ENCODE measurements around the gene SPG11.

Gene SPG11

DNA sequence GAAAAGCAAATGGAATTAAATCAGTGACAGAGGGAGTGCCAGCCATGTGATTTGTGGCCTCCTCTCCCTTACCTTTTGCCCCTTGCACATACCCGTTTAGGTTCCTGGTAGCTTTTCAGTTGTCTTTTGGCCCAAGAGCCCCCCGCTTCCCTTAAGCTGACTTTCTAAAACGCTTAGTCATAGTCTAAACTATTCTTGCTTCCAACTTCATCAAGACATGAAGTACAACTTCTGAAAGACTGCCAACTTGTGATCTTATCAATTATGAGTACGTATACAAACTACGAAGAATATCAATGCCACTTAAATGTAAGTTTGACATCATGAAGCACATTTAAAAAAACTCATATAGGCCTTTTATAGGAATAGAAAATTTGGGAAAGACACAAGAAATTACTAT is 64.6 kb downstream of the SPG11 start:
- ATAC-seq = no peak
- Mint-ChIP-seq H3K36me3 (peaks cover 92% of the 10 kb centered on the region), H3K4me3 (no peak overlapping the region), H3K9me3 (no peaks in the 10 kb centered on the region), H3K4me1 (peaks cover 17% of the 10 kb centered on the region), H3K27ac (peak overlapping the region; percentile 73)
- DNase-seq (ENCODE audit: low spot score in 2 of 2) = no peak

DNA sequence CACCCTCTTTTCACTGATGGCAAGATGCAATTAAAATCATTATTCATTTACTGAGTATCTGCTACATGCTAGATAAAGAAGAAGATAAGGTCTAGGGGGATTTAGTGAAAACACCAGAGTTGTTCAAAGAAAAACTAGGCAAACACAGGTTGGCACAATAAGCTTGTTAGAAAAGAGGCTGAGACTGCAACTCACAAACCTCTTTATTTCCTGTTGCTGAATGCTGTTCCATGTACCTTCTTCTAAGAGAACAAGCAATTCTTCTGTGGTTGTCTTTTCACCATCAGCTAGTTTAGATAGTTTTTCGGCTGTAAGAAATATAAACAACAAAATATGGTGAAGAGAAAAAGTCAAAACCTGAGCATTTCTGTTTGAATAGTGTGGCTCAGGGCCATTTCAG is 65.4 kb downstream of the SPG11 start:
- Mint-ChIP-seq H3K4me1 (peaks cover 17% of the 10 kb centered on the region), H3K36me3 (peaks cover 92% of the 10 kb centered on the region), H3K9me3 (no peaks in the 10 kb centered on the region), H3K4me3 (no peak overlapping the region), H3K27ac (peak overlapping the region; percentile 73)
- DNase-seq (ENCODE audit: low spot score in 2 of 2) = no peak
- ATAC-seq = no peak

DNA sequence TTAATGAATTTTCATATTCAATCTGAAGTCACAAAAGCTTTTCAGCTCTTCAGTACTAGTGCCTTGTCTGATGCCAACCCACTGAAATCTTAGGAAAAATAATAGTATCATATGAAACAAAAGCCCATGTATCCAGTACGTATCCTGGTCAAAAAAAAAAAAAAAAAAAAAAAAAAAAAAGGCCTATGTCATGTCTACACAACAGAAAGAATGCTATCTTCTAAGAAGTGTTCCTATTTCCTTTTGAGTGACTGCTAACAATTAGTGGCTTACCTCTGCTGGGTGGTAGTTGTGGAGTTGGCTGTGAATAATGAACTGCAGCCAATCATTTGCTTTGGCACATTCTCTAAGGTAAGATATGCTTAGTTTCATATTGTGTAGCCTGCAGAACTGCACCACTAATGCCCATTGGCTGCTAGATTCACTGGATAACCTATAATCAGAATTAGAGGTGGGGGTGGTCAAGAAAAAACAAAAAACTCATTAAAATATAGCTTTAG is 66.9 kb downstream of the SPG11 start:
- Mint-ChIP-seq H3K27ac (peak overlapping the region; percentile 82), H3K4me3 (no peak overlapping the region), H3K9me3 (no peaks in the 10 kb centered on the region), H3K4me1 (peaks cover 17% of the 10 kb centered on the region), H3K36me3 (peaks cover 92% of the 10 kb centered on the region)
- no peak for DNase-seq (ENCODE audit: low spot score in 2 of 2)
- ATAC-seq = peak; percentile 47

DNA sequence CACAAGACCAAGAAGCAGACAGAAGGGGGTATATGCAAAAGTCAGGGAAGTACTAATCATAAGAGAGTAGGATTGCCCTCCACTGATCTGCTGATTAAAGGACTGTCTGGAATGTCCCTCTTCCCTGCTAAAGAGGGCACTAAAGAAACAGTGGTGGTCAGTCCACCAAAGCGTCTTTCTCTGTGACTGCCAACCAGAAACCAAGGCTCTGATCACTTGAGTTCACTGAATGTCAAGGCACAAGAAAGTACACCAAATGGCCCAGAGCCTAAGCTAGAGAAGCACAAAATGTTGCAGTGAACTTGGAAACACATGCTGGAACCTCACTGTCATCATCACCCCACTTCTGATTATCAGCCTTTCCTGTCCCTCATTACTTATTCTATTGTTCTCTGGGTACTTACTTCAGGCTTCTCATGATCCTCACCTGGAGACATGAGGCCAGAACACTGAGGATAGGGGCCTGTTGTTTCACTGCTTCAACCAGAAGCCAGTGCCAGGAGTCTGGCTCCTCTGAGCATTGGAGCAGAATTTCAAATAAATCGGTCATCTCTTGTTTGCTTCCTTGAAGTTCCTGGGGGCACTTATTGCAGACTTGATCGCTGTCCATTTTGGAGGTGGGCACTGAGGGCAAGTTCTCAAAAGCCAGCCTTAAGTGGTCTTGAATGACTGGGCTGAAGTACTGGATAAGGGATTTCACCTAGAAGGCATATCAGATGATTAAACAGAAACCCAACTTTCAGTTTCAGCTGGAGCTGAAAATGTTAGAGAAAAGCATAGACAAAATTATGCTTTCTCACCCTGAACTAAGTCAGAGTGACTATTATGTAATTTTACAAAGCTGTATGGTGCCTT is 67.6 kb downstream of the SPG11 start:
- Mint-ChIP-seq H3K9me3 (no peaks in the 10 kb centered on the region), H3K4me1 (peaks cover 17% of the 10 kb centered on the region), H3K4me3 (no peak overlapping the region), H3K36me3 (peaks cover 92% of the 10 kb centered on the region), H3K27ac (peak overlapping the region; percentile 82)
- DNase-seq (ENCODE audit: low spot score in 2 of 2) (no peak), ATAC-seq (peak; percentile 60)

DNA sequence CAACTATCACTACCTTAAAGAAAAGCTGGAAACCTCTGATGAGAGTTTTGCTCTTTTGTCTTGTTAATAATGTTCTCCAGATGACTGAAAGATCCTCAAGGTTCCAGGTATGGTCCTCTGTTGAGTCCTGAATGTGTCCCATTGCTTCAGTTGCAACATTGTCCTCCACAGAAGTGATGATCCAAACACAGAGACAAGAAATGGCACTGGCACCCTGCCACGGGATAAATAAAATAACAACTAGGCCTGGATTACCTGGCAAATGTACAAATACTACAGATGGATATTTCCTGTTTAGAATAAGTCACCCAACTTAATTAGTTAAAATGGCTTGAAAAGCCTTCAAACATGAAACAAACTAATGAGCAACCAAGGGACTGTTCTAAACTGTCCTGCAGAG is 68.2 kb downstream of the SPG11 start:
- H3K4me3 Mint-ChIP-seq = no peak overlapping the region
- peaks cover 17% of the 10 kb centered on the region for H3K4me1 Mint-ChIP-seq
- peak overlapping the region; percentile 82 for H3K27ac Mint-ChIP-seq
- H3K9me3 Mint-ChIP-seq = no peaks in the 10 kb centered on the region
- no peak for ATAC-seq
- no peak for DNase-seq (ENCODE audit: low spot score in 2 of 2)
- H3K36me3 Mint-ChIP-seq = peaks cover 92% of the 10 kb centered on the region

DNA sequence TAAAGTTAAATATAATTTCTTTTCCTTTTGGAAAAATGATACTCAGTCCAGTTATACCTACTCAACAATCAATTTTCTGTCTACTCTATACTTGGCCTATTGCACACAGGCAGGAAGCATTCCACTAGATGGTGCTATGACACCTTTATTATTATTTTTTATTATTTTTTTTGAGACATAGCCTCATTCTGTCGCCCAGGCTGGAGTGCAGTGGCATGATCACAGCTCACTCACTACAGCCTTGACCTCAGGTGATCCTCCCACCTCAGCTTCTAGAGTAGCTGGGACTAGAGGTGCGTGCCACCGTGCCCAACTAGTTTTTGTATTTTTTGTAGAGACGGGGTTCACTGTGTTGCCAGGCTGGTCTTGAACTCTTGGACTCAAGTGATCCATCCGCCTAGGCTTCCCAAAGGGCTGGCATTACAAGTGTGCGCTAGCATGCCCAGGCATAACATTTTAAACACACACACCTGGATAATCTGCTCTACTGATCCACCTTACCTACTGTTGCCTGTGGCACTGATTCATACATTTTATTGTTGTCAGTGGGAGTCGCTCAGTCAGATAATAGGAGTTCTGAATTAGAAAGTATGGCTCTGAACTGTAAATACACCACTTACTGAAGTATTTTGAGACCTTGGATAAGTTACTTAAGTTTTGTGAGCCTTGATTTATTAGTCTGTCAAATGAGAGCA is 70.3 kb downstream of the SPG11 start:
- H3K27ac Mint-ChIP-seq = no peak overlapping the region
- H3K36me3 Mint-ChIP-seq = peaks cover 100% of the 10 kb centered on the region
- H3K4me3 Mint-ChIP-seq = no peak overlapping the region
- H3K4me1 Mint-ChIP-seq = peaks cover 8% of the 10 kb centered on the region
- DNase-seq (ENCODE audit: low spot score in 2 of 2) (no peak), ATAC-seq (peak; percentile 71)
- no peaks in the 10 kb centered on the region for H3K9me3 Mint-ChIP-seq

DNA sequence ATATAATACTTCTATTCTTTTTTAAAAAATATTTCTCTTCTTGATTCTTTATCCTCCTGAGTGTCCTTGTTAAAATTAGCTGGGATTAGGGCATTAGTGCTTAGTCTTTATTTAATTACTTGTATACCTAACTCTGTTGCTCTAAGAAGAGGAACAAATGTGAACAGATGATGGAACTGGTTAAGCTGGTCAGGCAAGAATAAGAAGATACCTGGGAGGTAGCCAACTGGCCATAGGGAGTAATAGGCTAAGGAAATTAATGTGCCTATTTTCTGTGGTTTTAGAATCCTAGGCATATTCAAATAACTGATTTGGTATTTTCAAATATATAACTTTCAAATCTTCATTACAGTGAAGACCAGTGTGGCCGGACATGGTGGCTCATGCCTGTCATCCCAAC is 72.1 kb downstream of the SPG11 start:
- ATAC-seq (no peak), DNase-seq (ENCODE audit: low spot score in 2 of 2) (no peak)
- H3K4me1 Mint-ChIP-seq = no peaks in the 10 kb centered on the region
- H3K27ac Mint-ChIP-seq = no peak overlapping the region
- no peak overlapping the region for H3K4me3 Mint-ChIP-seq
- no peaks in the 10 kb centered on the region for H3K9me3 Mint-ChIP-seq
- peaks cover 100% of the 10 kb centered on the region for H3K36me3 Mint-ChIP-seq

DNA sequence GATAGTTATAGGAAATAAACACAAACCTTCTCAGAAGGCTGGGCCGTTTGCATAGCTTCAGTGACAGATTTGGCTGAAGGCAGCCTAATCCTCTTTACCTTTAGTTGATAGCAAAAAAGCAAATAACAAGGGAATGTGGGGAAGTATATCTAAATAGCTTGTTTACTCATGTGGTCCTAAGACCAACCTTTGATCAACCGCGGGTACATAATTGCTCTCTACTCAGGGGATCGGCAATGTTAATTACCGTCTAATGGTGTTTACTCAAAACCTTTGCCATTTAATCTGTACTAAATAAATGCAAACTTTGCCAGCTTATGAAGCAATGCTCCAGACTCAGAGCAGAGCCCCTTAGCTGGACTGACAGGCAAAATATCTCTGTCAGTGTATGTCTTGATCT is 74.9 kb downstream of the SPG11 start:
- peaks cover 100% of the 10 kb centered on the region for H3K36me3 Mint-ChIP-seq
- no peak overlapping the region for H3K4me3 Mint-ChIP-seq
- H3K27ac Mint-ChIP-seq = peak overlapping the region; percentile 60
- ATAC-seq (no peak), DNase-seq (ENCODE audit: low spot score in 2 of 2) (no peak)
- no peaks in the 10 kb centered on the region for H3K9me3 Mint-ChIP-seq
- no peaks in the 10 kb centered on the region for H3K4me1 Mint-ChIP-seq

DNA sequence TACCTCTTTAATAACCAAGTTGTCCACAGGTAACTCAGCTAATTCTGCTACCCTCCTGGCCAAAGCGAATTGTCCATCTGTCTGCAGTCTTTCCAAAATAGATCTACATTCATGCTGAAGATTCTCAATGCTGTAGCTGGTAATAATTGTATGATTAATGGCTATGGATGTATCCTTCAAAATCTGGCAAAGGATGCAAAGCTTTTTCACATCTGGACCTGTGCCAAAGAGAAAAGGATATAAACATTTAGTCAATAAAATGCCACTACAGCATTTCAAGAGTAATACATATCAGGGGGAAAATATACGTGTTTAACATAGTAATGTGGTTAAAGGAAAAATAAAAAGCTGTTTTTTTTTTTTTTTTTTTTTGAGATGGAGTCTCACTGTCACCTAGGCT is 77.8 kb downstream of the SPG11 start:
- Mint-ChIP-seq H3K36me3 (peaks cover 100% of the 10 kb centered on the region), H3K27ac (no peak overlapping the region), H3K4me1 (no peaks in the 10 kb centered on the region), H3K4me3 (no peak overlapping the region), H3K9me3 (no peaks in the 10 kb centered on the region)
- no peak for ATAC-seq
- no peak for DNase-seq (ENCODE audit: low spot score in 2 of 2)

DNA sequence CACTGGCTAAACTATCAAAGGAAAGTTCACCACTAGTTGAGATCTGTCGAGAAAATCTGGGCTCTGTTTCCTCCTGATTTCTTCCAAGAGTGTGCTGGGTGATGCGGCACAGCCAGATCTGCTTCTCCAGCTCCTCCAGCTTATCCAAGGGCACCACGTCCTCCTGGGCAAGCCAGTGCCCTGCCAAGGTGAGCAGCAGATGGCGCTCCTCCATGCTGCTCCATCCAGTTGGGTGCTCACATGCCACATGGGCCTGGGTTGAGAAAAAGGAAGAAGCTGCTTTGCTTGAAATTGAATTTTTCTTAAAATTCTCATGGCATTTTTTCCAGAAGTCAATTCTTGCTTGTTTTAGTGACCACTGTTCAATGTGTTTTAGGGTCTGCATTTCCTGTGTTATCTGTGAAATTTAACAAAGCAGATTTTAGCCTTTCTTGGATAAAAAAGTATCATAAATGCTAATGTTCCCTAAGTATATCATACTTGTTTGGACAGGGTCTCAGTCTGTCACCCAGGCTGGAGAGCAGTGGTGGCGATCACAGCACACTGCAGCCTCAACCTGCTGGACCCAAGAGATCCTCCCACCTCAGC is 79.2 kb downstream of the SPG11 start:
- Mint-ChIP-seq H3K27ac (peak overlapping the region; percentile 7), H3K36me3 (peaks cover 100% of the 10 kb centered on the region), H3K4me3 (no peak overlapping the region), H3K9me3 (no peaks in the 10 kb centered on the region), H3K4me1 (no peaks in the 10 kb centered on the region)
- ATAC-seq (peak; percentile 85), DNase-seq (ENCODE audit: low spot score in 2 of 2) (peak; percentile 36 to 62)

DNA sequence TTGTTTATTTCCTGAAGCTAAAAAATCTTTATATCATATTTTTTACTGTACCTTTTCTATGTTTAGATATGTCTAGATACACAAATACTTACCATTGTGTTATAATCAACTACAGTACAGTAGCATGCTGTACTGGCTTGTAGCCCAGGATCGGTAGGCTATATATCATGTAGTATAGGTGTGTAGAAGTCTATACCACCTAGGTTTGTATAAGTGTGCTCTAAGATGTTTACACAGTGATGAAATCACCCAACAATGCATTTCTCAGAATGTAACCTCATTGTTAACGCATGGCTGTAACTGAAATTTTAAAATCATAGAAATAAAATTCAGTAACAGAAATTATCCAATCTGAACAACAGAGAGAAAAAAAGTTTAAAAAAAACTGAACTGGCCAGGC is 83.4 kb downstream of the SPG11 start:
- Mint-ChIP-seq H3K4me1 (no peaks in the 10 kb centered on the region), H3K9me3 (no peaks in the 10 kb centered on the region), H3K4me3 (no peak overlapping the region), H3K36me3 (peaks cover 92% of the 10 kb centered on the region), H3K27ac (no peak overlapping the region)
- DNase-seq (ENCODE audit: low spot score in 2 of 2) (no peak), ATAC-seq (no peak)

DNA sequence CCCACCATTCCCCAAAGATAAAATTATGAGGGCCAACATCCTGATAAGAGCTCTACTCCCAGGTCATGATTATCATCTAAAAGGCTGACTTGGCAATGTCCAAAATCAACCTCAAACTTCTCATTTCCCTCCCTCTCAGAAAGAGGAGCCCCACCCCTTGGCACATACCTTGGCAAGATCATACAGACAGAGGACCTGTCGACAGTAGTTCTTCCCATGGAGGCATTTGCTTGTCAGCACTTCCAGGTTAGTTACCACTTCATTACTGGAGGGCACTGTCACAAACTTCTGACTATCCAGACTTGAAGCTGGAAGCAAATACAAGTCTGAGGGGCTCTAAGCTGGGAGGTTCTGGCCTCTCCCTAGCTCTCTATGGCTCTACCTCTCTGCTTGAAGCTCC is 88.7 kb downstream of the SPG11 start:
- Mint-ChIP-seq H3K36me3 (peaks cover 92% of the 10 kb centered on the region), H3K9me3 (no peaks in the 10 kb centered on the region), H3K4me1 (no peaks in the 10 kb centered on the region), H3K4me3 (no peak overlapping the region), H3K27ac (peak overlapping the region; percentile 40)
- DNase-seq (ENCODE audit: low spot score in 2 of 2) = no peak
- no peak for ATAC-seq

DNA sequence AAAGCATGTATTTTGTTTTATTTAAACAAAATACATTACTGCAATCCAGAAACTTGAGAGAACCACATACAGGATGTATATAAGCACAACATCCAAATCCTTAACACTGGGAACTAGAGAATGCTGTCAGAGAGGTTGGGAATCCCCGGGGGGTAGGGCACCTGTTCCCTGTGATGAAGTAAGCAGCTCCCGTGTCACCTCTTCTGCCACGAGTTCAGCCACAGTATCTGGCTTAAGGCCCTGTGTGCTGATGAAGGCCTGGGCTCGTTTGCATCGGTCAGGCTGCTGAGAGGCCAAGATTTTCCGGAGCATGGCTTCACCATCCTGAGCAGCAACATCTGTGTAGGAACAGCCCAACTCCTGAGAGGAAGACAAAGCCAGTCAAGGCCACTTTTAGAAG is 90.1 kb downstream of the SPG11 start:
- peak overlapping the region; percentile 40 for H3K27ac Mint-ChIP-seq
- no peak for ATAC-seq
- DNase-seq (ENCODE audit: low spot score in 2 of 2) = no peak
- H3K36me3 Mint-ChIP-seq = peaks cover 92% of the 10 kb centered on the region
- no peak overlapping the region for H3K4me3 Mint-ChIP-seq
- H3K9me3 Mint-ChIP-seq = no peaks in the 10 kb centered on the region
- H3K4me1 Mint-ChIP-seq = no peaks in the 10 kb centered on the region

DNA sequence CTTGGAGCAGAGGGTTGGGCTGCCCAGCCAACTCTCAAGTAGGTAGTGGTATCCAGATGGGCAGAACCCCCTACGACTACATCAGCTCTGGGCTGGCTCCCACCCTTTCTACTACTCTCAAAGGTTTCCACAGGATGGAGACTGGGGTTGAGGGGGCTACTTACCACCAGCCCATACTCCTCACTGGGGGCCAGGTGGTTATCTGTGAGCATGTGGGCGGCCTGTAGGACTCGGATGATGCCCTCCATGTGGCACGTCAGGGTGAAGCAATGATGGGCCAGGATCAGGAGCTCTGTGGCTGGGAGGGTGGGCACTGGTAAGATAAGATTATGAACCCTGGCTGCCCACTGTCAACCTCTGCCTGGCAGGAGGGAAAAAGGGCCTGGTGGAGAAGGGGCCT is 93.1 kb downstream of the SPG11 start:
- no peaks in the 10 kb centered on the region for H3K4me1 Mint-ChIP-seq
- DNase-seq (ENCODE audit: low spot score in 2 of 2) (no peak), ATAC-seq (no peak)
- H3K4me3 Mint-ChIP-seq = no peak overlapping the region
- peak overlapping the region; percentile 64 for H3K27ac Mint-ChIP-seq
- no peaks in the 10 kb centered on the region for H3K9me3 Mint-ChIP-seq
- peaks cover 99% of the 10 kb centered on the region for H3K36me3 Mint-ChIP-seq

DNA sequence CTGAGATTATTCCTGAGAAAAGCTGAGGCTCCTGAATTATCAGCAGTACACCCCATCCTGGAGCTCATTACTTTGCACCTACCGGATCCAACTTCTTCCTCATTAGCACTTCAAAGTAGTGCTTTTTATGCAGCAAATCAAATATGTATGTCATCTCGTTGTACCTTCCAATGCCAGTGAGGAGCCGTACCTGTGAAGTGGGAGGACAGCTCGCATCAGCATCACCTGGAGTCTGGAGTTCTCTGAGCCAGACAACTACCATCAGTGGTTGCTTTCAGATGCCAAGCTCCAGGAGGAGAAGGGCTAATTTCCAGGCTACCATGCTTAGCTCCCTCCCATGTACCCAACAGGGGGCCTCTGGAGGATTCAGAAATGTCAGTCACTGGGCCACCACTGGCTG is 94.1 kb downstream of the SPG11 start:
- Mint-ChIP-seq H3K9me3 (no peaks in the 10 kb centered on the region), H3K27ac (peak overlapping the region; percentile 37), H3K4me1 (no peaks in the 10 kb centered on the region), H3K4me3 (no peak overlapping the region), H3K36me3 (peaks cover 100% of the 10 kb centered on the region)
- ATAC-seq (no peak), DNase-seq (ENCODE audit: low spot score in 2 of 2) (no peak)

DNA sequence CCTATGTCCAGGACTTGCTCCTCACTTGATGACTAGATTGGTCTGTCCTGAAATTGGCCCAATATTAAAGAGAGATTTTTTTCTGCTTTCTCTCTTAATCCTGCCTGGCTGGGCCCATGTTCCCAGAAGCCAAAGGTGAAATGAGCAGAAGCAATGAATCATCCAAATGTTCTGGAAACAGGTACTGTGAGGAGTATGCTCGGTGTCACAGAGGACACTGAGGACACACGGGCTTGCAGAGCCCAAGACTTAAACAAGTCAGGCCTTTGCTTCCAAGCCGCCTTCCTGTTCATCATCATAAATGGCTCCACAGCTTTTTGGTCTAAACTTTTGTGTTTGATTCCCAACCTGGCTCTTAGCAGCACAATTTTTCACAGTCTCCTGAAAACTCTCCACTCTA is 95.1 kb downstream of the SPG11 start:
- Mint-ChIP-seq H3K36me3 (peaks cover 100% of the 10 kb centered on the region), H3K4me1 (no peaks in the 10 kb centered on the region), H3K9me3 (no peaks in the 10 kb centered on the region), H3K4me3 (no peak overlapping the region), H3K27ac (peak overlapping the region; percentile 37)
- no peak for ATAC-seq
- no peak for DNase-seq (ENCODE audit: low spot score in 2 of 2)

Data from stimulated activated effector memory CD8-positive, alpha-beta T cell treated with anti-CD3 and anti-CD28 coated beads, Interleukin-12 subunit alpha, Interleukin-12 subunit beta, amount 100 ng/mL, for 72 hours (primary cell).